WI38 (cell line): Measurements from ENCODE around the gene CDPF1.

ENCODE experiments used
- H3K4me3 ChIP-seq: 2 replicates; pipeline ENCODE4 v1.5.1; 2011; ENCODE audit warnings: low read depth, mild to moderate bottlenecking, control low read depth, low read length
- TF ChIP-seq, protein P1 (sequence below): IDR thresholded peaks from 2 replicates; pipeline ENCODE4 v1.5.1; 2012; ENCODE audit warnings: low read depth, mild to moderate bottlenecking, control low read depth, low read length

Gene CDPF1

DNA sequence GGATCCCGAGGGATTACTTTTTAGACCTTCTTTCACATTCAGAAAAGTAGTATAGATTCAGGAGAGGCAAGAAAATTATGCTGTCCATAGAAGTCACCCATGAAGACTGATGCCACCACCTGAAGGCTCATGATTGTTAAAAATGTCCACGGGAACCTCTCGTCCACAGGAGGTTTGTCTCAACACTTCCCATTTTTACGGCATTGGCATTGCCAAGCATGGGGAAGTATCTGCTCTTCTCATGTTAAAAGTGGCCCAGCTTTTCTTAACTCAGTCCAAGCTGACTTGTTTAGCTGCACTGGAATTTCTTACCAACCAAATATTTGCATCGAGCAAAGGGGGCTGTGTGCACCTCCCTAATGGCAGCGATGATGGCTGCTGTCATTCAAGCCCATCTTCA lies 9.6 kb downstream of the CDPF1 start:
- TF ChIP-seq, protein P1, sequence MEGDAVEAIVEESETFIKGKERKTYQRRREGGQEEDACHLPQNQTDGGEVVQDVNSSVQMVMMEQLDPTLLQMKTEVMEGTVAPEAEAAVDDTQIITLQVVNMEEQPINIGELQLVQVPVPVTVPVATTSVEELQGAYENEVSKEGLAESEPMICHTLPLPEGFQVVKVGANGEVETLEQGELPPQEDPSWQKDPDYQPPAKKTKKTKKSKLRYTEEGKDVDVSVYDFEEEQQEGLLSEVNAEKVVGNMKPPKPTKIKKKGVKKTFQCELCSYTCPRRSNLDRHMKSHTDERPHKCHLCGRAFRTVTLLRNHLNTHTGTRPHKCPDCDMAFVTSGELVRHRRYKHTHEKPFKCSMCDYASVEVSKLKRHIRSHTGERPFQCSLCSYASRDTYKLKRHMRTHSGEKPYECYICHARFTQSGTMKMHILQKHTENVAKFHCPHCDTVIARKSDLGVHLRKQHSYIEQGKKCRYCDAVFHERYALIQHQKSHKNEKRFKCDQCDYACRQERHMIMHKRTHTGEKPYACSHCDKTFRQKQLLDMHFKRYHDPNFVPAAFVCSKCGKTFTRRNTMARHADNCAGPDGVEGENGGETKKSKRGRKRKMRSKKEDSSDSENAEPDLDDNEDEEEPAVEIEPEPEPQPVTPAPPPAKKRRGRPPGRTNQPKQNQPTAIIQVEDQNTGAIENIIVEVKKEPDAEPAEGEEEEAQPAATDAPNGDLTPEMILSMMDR, result no peak
- H3K4me3 ChIP-seq, result no peak overlapping the region

DNA sequence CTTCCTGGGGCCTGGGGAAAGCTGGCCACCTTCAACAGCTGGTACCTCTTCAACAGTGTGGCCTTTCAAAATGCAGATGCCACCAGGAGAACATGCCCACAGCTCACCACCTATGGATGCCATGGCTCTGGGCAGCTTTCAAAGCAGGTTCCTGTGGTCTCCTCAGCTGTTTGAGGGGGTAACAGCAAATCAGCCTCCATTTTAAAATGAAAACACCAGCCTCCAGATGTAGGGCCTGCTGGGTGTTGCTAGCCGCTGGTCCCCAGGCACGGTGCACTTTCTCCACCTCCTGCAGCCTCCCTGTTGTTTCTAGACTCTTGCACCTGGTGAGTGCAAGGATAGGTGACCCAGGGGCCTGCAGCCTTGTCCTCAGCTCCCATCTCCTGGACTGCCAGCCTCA lies 10.0 kb downstream of the CDPF1 start:
- TF ChIP-seq, protein P1, result no peak
- no peak overlapping the region for H3K4me3 ChIP-seq

DNA sequence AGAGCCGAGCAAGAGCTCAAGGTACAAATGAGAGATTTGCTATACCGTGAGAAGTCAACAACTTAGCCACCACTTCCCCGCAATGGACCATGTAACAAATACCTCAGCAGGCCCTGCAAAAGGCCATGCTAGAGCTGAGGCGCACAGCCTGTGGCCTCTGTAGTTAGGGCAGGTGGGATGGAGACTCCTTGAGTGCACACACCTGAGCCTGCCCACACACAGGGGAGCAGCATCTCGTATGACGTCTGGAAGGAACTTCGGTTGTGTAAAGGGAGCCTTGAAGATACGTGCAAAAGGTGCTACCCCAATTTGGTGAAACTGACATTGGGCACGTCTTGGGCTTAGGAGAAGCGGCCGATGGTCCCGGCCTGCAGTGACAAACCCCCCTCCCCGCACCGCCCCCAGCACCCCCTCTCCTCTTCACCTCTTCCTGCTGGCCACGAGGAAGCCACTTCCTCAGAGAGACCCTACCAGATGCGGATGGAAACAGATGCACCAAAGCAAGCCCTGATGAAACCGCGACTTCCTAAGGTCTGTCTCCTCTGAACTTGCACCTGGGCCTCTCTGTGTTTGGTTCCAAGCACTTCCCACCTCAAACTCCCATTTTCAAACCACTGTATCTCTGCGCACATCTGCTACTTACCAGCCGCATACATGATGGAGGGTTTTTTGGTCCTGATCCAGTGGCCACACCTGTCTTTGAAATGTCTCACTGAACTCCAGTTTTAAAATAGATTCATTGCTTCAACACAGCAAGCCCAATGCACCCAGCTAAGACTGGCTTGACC lies 10.6 kb downstream of the CDPF1 start:
- H3K4me3 ChIP-seq, result no peak overlapping the region
- TF ChIP-seq, protein P1, result no peak

DNA sequence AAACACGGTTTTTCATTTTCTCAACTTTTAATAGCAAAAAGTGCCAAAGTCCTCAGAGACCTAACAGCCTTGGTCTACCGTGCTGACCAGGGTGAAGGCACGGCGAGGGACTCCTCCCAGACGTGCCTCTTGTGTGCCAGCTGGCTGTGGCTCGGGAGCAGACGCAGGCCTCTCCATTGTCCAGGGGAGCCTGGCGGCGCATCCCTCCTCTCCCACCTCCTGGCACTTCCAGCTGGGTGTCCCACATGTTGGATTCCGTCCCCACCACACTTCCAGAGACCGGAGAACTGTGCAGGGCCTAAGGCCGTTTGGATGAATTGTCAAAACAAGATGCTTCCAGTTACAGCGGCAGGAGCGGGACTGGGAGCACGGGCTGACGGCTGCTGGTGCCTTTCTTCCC lies 11.6 kb downstream of the CDPF1 start:
- TF ChIP-seq, protein P1, result no peak
- H3K4me3 ChIP-seq, result no peak overlapping the region

DNA sequence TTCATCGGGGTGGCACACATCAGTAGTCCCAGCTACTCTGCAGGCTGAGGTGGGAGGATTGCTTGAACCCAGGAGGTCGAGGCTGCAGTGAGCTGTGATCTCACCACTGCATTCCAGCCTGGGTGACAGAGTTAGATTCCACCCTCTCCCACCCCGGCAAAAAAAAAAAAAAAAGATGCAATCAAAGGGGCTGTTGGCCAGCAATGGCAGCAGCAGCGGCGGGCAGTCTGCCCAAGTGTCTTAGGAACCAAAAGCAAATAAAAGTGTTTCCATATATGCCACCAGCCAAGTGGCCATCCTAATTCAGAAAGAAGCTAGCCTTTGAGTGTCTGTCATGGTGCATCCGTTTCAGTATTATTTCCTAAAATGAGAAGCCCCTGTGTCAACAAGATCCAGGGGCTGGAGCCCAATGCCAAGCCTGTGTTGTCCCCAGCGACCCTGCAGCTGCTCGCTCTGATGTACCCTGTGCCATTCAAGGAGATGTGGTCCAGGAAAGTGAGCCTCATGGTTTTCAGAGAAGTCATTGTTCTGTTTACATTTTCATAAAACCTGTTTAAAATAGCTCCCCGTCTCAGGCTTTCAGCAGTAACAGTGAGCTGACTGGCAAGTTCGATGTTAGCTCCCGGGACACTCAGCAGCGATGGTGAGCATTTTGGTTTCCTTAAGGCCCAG lies 12.5 kb downstream of the CDPF1 start:
- H3K4me3 ChIP-seq, result no peak overlapping the region
- TF ChIP-seq, protein P1, result no peak

DNA sequence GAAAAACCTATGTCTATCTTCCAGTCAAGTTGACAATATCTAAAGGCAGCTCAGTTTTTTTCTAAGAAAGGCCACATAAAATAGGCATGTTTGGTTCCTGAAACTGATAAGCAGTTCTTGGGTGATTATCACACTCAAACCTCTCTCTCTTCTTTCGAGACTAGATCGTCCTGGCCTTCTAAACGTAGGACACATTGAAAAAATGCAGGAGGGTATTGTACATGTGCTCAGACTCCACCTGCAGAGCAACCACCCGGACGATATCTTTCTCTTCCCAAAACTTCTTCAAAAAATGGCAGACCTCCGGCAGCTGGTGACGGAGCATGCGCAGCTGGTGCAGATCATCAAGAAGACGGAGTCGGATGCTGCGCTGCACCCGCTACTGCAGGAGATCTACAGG lies 15.1 kb downstream of the CDPF1 start:
- no peak overlapping the region for H3K4me3 ChIP-seq
- TF ChIP-seq, protein P1, result no peak

DNA sequence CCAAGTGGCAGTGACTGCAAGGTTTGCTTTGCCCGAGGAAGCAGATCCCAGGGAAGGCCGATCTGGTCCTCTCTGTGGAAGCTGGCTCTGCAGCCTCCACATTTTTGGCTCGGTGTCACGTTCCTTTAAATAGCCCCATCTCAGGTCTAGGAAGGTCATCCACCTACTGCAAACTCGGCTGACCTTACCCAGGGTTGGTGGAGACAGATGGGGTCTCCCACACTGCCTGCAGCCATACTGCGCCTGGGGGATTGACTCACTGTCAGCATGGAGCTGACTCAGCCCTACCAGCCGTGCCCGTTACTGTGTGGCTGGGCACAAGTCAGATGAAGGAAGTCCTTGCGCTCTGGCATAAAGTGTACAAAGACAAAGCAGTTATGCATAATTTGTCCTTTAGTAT lies 16.9 kb downstream of the CDPF1 start:
- TF ChIP-seq, protein P1, result no peak
- no peak overlapping the region for H3K4me3 ChIP-seq
